HEK293 (cell line): ENCODE results near the gene TMEM150B.

Source experiments
- CTCF ChIA-PET: fragments of 350-600 bp; formaldehyde crosslinking; extraction: SDS; loops from one replicate; lab custom pipeline; 2021; ENCODE audit warnings: antibody characterized with exemption; lab: Yijun Ruan, JAX
- POLR2A ChIA-PET: fragments of 300-600 bp; formaldehyde crosslinking; extraction: SDS; loops from one replicate; lab custom pipeline; 2020; ENCODE audit warnings: antibody characterized with exemption, inconsistent platforms; lab: Yijun Ruan, JAX
- H3K27ac ChIP-seq: fragments of 200-500 bp; sonication (Bioruptor generic); 2 replicates; pipeline ENCODE4 v1.5.1; 2014; ENCODE audit warnings: low read depth, low read length, control low read depth, inconsistent platforms; ENCODE audit errors: extremely low read depth
- H3K36me3 ChIP-seq, 2 experiments: fragments of 200-500 bp in 1 of 2; sonication (Bioruptor generic) in 1 of 2; 1 replicate in 1 of 2; 2 replicates in 1 of 2; pipeline ENCODE4 v1.5.1; 2014 to 2017; ENCODE audit warnings: inconsistent platforms in 2 of 2, low read length in 2 of 2; ENCODE audit not compliant: control insufficient read depth in 2 of 2, insufficient read depth in 1 of 2
- H3K4me1 ChIP-seq: fragments of 200-500 bp; sonication (Bioruptor generic); 2 replicates; pipeline ENCODE4 v1.5.1; 2014; ENCODE audit warnings: mild to moderate bottlenecking, low read length, inconsistent platforms; ENCODE audit not compliant: control insufficient read depth, insufficient read depth
- H3K4me3 ChIP-seq: 2 replicates; pipeline ENCODE4 v1.5.1; 2011; ENCODE audit warnings: low read depth, mild to moderate bottlenecking, control low read depth, low read length, moderate library complexity
- H3K9me3 ChIP-seq: fragments of 200-500 bp; sonication (Bioruptor generic); 2 replicates; pipeline ENCODE4 v1.5.1; 2014; ENCODE audit warnings: low read depth, low read length, inconsistent platforms; ENCODE audit not compliant: control insufficient read depth, insufficient read depth
- KLF7 ChIP-seq: fragments of 450-650 bp; formaldehyde crosslinking; IDR thresholded peaks from 2 replicates; pipeline ENCODE4 v1.5.1; 2016; ENCODE audit warnings: missing biosample characterization, missing genetic modification characterization, borderline replicate concordance
- KLF8 ChIP-seq: fragments of 450-650 bp; formaldehyde crosslinking; IDR thresholded peaks from 2 replicates; pipeline ENCODE4 v1.5.1; 2016; ENCODE audit warnings: missing biosample characterization, missing genetic modification characterization
- SP3 ChIP-seq: fragments of 450-650 bp; formaldehyde crosslinking; IDR thresholded peaks from 2 replicates; pipeline ENCODE4 v1.5.1; 2016; ENCODE audit warnings: missing biosample characterization, missing genetic modification characterization
- TCF7L2 ChIP-seq: IDR thresholded peaks from 2 replicates; pipeline ENCODE4 v1.6.1; 2011; ENCODE audit warnings: low read depth, mild to moderate bottlenecking, inconsistent platforms, low read length, moderate library complexity, borderline replicate concordance
- YY1 ChIP-seq: fragments of 450-650 bp; formaldehyde crosslinking; IDR thresholded peaks from 2 replicates; pipeline ENCODE4 v1.5.1; 2018; ENCODE audit warnings: missing biosample characterization, missing genetic modification characterization
- ZBTB26 ChIP-seq: fragments of 450-650 bp; formaldehyde crosslinking; optimal IDR thresholded peaks from 2 replicates; pipeline ENCODE3; 2016; ENCODE audit warnings: missing biosample characterization, mild to moderate bottlenecking, missing genetic modification characterization
- ZNF133 ChIP-seq: fragments of 450-650 bp; formaldehyde crosslinking; IDR thresholded peaks from 2 replicates; pipeline ENCODE4 v1.5.1; 2016; ENCODE audit warnings: missing biosample characterization, missing genetic modification characterization
- ZNF138 ChIP-seq: fragments of 450-650 bp; formaldehyde crosslinking; IDR thresholded peaks from 2 replicates; pipeline ENCODE4 v1.5.1; 2016; ENCODE audit warnings: missing biosample characterization, missing genetic modification characterization, borderline replicate concordance
- ZNF274 ChIP-seq, 2 experiments: fragments of 200-500 bp in 1 of 2; fragments of 450-650 bp in 1 of 2; sonication (Bioruptor generic) in 1 of 2; formaldehyde crosslinking in 1 of 2; IDR thresholded peaks; 2 replicates each; pipeline versions ENCODE4 v1.5.1 to v1.6.1; 2014 to 2016; ENCODE audit warnings: borderline replicate concordance in 1 of 2, inconsistent platforms in 1 of 2, low read length in 1 of 2, missing biosample characterization in 1 of 2, missing genetic modification characterization in 1 of 2
- ZNF280C ChIP-seq: fragments of 450-650 bp; formaldehyde crosslinking; IDR thresholded peaks from 2 replicates; pipeline ENCODE4 v1.5.1; 2016; ENCODE audit warnings: missing biosample characterization, missing genetic modification characterization
- ZNF335 ChIP-seq: fragments of 450-650 bp; formaldehyde crosslinking; conservative IDR thresholded peaks from 2 replicates; pipeline ENCODE4 v1.5.1; 2016; ENCODE audit warnings: missing biosample characterization, missing genetic modification characterization
- ZNF48 ChIP-seq: fragments of 450-650 bp; formaldehyde crosslinking; IDR thresholded peaks from 2 replicates; pipeline ENCODE4 v1.5.1; 2016; ENCODE audit warnings: missing biosample characterization, missing genetic modification characterization
- ZNF513 ChIP-seq: fragments of 450-650 bp; IDR thresholded peaks from 2 replicates; pipeline ENCODE4 v1.5.1; 2018; ENCODE audit warnings: missing biosample characterization, missing genetic modification characterization
- ZNF624 ChIP-seq: fragments of 450-650 bp; formaldehyde crosslinking; IDR thresholded peaks from 2 replicates; pipeline ENCODE4 v1.5.1; 2017; ENCODE audit warnings: missing biosample characterization, missing genetic modification characterization
- ZNF76 ChIP-seq: fragments of 450-650 bp; formaldehyde crosslinking; IDR thresholded peaks from 2 replicates; pipeline ENCODE4; 2016; ENCODE audit warnings: low read depth, missing biosample characterization, missing genetic modification characterization, borderline replicate concordance
- TF ChIP-seq, protein P1 (sequence below): fragments of 450-650 bp; formaldehyde crosslinking; IDR thresholded peaks from 2 replicates; pipeline ENCODE4 v1.5.1; 2016; ENCODE audit warnings: missing biosample characterization, missing genetic modification characterization

Gene TMEM150B

GRCh38 chr19:55305491-55305890 lies 19.6 kb downstream of the TMEM150B start:
- H3K36me3 ChIP-seq, result peaks cover 17 to 69% of the 10 kb centered on the region in 2 experiments
- ChIA-PET CTCF (interaction anchor here (0.6 kb wide), 1 partner anchor 79 kb away, joined by 3 read pairs; no protein-coding TSS in a partner anchor), POLR2A (interaction anchor here (1.0 kb wide), 1 partner anchor 34 kb away, joined by 3 read pairs; the partner anchor contains the start of gene KMT5C)

GRCh38 chr19:55304980-55305379 lies 20.2 kb downstream of the TMEM150B start:
- peaks cover 17 to 66% of the 10 kb centered on the region in 2 experiments for H3K36me3 ChIP-seq
- TF ChIP-seq ZNF280C (no peak), KLF8 (tag by site-specific recombination) (no peak), ZBTB26 (no peak), KLF7 (tag by site-specific recombination) (no peak), ZNF513 (no peak), TCF7L2 (no peak), ZNF133 (tag by site-specific recombination) (no peak), ZNF274 (IDR thresholded peaks at IDR 0.05; ENCODE audit: low read length) (no peak), ZNF274 (tag by site-specific recombination; IDR thresholded peaks at IDR 0.05; ENCODE audit: borderline replicate concordance) (no peak), YY1 (tag by site-specific recombination) (no peak), ZNF48 (tag by site-specific recombination) (no peak)
- TF ChIP-seq, protein P1, sequence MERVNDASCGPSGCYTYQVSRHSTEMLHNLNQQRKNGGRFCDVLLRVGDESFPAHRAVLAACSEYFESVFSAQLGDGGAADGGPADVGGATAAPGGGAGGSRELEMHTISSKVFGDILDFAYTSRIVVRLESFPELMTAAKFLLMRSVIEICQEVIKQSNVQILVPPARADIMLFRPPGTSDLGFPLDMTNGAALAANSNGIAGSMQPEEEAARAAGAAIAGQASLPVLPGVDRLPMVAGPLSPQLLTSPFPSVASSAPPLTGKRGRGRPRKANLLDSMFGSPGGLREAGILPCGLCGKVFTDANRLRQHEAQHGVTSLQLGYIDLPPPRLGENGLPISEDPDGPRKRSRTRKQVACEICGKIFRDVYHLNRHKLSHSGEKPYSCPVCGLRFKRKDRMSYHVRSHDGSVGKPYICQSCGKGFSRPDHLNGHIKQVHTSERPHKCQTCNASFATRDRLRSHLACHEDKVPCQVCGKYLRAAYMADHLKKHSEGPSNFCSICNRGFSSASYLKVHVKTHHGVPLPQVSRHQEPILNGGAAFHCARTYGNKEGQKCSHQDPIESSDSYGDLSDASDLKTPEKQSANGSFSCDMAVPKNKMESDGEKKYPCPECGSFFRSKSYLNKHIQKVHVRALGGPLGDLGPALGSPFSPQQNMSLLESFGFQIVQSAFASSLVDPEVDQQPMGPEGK (tag by site-specific recombination), result no peak
- CTCF ChIA-PET, result no interaction called here
- POLR2A ChIA-PET, result interaction anchor here (0.6 kb wide), 1 partner anchor 268 kb away, joined by 9 read pairs; no protein-coding TSS in a partner anchor
- H3K27ac ChIP-seq, result no peak overlapping the region
- no peak overlapping the region for H3K4me3 ChIP-seq
- peaks cover 3% of the 10 kb centered on the region; the same call in 1 of the 2 replicates for H3K4me1 ChIP-seq
- no peaks in the 10 kb centered on the region for H3K9me3 ChIP-seq

More at GRCh38 chr19:55305491-55305890, 19.6 kb downstream of the TMEM150B start:
- Histone ChIP-seq H3K4me3 (no peak overlapping the region), H3K9me3 (no peaks in the 10 kb centered on the region), H3K4me1 (peaks cover 3% of the 10 kb centered on the region; the same call in 1 of the 2 replicates), H3K27ac (no peak overlapping the region)
- TF ChIP-seq ZNF138 (tag by site-specific recombination) (no peak), ZNF76 (tag by site-specific recombination) (peak; percentile 96), ZNF335 (tag by site-specific recombination) (peak; percentile 39), SP3 (peak; percentile 14; the same call in 1 of the 2 replicates), ZNF624 (no peak)
